HG03095 (cell line): ENCODE data around the gene HDAC4.

ENCODE experiments used
- ATAC-seq: cut with Tn5 transposase; IDR thresholded peaks from one replicate; pipeline ENCODE4 v1.9.1; 2021; ENCODE audit warnings: moderate library complexity; ENCODE audit not compliant: unreplicated experiment

The HDAC4 gene

GRCh38 chr2:239102266-239102665 lies 298.6 kb downstream of the HDAC4 start:
- ATAC-seq = no peak

- ATAC-seq = no peak
Measured at GRCh38 chr2:239101807-239102206, 299.0 kb downstream of the HDAC4 start.

GRCh38 chr2:239101071-239101470 lies 299.7 kb downstream of the HDAC4 start:
- no peak for ATAC-seq

GRCh38 chr2:239099474-239099873 lies 301.3 kb downstream of the HDAC4 start:
- ATAC-seq = no peak

- ATAC-seq = no peak
Measured at GRCh38 chr2:239098288-239098970, 302.4 kb downstream of the HDAC4 start.

GRCh38 chr2:239097428-239097696 lies 303.5 kb downstream of the HDAC4 start:
- no peak for ATAC-seq

- ATAC-seq = no peak
Measured at GRCh38 chr2:239096676-239097427, 304.0 kb downstream of the HDAC4 start.

GRCh38 chr2:239095460-239096081 lies 305.2 kb downstream of the HDAC4 start:
- ATAC-seq = no peak

GRCh38 chr2:239094867-239095266 lies 306.0 kb downstream of the HDAC4 start:
- no peak for ATAC-seq

GRCh38 chr2:239093952-239094351 lies 306.9 kb downstream of the HDAC4 start:
- ATAC-seq = no peak

- ATAC-seq = no peak
Measured at GRCh38 chr2:239093542-239093941, 307.3 kb downstream of the HDAC4 start.

- no peak for ATAC-seq
Measured at GRCh38 chr2:239092571-239093294, 308.1 kb downstream of the HDAC4 start.

- ATAC-seq = no peak
Measured at GRCh38 chr2:239089884-239090283, 310.9 kb downstream of the HDAC4 start.

- ATAC-seq = no peak
Measured at GRCh38 chr2:239087046-239087710, 313.6 kb downstream of the HDAC4 start.

- ATAC-seq = no peak
Measured at GRCh38 chr2:239086325-239087020, 314.3 kb downstream of the HDAC4 start.

GRCh38 chr2:239085201-239085992 lies 315.4 kb downstream of the HDAC4 start:
- ATAC-seq = no peak

GRCh38 chr2:239084007-239084406 lies 316.8 kb downstream of the HDAC4 start:
- ATAC-seq = no peak

GRCh38 chr2:239082425-239082824 lies 318.4 kb downstream of the HDAC4 start:
- ATAC-seq = no peak

- ATAC-seq = no peak
Measured at GRCh38 chr2:239081622-239082021, 319.2 kb downstream of the HDAC4 start.

- no peak for ATAC-seq
Measured at GRCh38 chr2:239081046-239081445, 319.8 kb downstream of the HDAC4 start.
